ENCODE results near the gene CBX7.

CBX7 gene

DNA sequence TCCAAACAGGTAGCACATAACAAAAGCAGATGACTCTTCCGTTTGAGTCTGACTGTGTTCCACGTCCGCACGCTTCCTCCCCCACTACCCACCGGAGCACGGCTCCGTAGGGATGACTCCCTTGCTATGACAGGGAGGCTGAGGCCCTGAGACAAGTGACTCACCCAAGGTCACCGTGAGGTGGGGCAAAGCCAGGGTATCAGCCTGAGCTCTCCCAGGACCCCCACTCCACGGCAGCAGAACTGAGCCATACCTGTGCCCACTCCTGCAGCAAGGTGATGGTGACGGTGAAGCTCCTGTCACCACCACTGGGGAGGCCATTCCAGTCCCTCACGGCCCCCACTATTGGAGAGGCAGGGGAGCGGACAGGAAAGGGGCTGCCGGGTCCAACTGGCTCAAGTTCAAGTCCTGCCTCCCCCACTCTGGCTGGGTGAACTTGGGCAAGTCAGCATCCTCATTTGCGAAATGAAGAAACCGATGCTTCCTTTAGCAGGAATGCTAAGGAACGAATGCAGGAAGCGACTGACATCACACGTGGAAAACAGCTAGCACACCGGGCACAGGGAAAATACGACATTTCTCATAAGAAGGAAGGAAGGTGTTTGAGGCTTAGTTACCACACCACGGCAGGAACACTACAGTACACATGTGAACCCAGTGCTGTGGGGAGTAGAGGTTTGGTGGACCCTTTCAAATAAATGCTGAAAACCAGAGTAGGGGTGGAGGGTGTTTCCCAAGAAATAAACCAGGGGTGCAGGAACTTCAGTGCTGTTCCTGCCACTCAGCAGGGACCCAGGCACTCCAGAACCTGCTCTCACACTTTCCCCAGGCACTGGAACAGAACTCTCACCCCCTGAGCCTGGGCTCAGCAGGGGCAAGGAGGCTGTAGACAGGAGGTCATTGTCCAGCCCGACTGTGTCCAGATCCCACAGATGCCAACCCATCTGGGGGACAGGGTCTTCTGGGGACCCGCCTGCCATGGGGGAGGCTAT, 32.4 kb upstream of the CBX7 start:
- H3K9me3 ChIP-seq = no peaks in the 10 kb centered on the region; the same call in 1 of the 2 replicates
- no peak overlapping the region for H3K4me3 ChIP-seq (ENCODE audit: low read depth, low read length)
- no peaks in the 10 kb centered on the region; the same call in 1 of the 2 replicates for H3K4me1 ChIP-seq
- TF ChIP-seq, protein P1, sequence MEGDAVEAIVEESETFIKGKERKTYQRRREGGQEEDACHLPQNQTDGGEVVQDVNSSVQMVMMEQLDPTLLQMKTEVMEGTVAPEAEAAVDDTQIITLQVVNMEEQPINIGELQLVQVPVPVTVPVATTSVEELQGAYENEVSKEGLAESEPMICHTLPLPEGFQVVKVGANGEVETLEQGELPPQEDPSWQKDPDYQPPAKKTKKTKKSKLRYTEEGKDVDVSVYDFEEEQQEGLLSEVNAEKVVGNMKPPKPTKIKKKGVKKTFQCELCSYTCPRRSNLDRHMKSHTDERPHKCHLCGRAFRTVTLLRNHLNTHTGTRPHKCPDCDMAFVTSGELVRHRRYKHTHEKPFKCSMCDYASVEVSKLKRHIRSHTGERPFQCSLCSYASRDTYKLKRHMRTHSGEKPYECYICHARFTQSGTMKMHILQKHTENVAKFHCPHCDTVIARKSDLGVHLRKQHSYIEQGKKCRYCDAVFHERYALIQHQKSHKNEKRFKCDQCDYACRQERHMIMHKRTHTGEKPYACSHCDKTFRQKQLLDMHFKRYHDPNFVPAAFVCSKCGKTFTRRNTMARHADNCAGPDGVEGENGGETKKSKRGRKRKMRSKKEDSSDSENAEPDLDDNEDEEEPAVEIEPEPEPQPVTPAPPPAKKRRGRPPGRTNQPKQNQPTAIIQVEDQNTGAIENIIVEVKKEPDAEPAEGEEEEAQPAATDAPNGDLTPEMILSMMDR (IDR thresholded peaks at IDR 0.05; ENCODE audit: low read depth, low read length) = no peak
- DNase-seq = no peak
- H3K27me3 ChIP-seq = no peaks in the 10 kb centered on the region
- no peaks in the 10 kb centered on the region for H3K36me3 ChIP-seq

DNA sequence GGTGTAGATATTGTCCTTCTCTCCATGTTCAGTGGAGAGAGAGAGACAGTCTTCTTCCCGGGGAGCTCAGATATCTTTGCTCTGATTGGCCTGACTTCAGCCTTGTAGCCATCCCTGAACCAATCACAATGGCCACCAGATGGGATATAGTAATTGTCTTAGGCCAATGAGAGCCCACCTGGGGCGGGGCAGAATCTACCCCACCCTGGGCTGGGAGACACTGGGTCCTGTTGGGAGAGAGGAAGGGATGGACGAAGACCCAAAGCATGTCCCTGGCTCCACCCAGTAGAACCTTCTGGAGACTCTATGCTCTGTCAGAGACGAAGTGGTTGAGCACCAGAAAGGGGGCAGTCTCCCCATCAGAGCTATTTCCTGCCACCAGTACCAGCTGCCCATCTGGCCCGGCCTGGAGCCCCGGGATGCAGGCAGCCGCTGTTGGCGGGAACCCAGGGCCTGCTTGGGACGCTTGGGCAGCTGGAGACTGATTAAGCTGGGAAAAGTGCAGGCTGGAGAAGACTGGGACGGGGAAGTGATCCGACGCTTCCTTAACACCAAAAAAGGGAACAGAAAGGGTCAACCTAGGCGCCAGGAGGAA, 31.6 kb upstream of the CBX7 start:
- TF ChIP-seq, protein P1 (IDR thresholded peaks at IDR 0.05; ENCODE audit: low read depth, low read length) = no peak
- H3K27me3 ChIP-seq = no peaks in the 10 kb centered on the region
- H3K4me3 ChIP-seq (ENCODE audit: low read depth, low read length) = no peak overlapping the region
- no peaks in the 10 kb centered on the region; the same call in 1 of the 2 replicates for H3K9me3 ChIP-seq
- DNase-seq = peak; percentile 68
- H3K36me3 ChIP-seq = no peaks in the 10 kb centered on the region
- no peaks in the 10 kb centered on the region; the same call in 1 of the 2 replicates for H3K4me1 ChIP-seq

DNA sequence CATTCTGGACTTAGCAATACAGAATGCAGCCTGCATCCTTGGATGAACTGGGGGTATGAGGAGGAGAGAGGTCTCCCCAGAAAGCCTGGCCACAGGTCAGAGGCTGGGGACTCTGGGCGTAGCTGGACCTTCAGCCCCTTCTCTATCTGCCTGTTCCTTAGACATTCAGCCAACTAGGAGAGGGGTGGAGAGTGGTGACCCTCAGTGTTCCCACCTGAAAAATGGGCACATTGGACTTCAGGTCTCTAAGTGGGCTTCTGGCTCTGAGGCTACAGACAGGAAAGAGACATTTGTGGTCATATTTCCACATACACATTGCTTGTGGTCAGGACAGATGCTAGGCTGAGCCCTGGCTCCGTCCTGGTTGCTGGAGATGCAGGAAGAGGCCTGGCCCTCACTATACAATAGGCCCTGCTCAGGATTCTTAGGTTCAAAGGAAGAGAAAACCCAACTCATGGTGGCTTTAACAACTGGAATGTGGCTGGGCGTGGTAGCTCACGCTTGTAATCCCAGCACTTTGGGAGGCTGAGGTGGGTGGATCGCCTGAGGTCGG, 30.1 kb upstream of the CBX7 start:
- Histone ChIP-seq H3K27me3 (no peaks in the 10 kb centered on the region), H3K9me3 (no peaks in the 10 kb centered on the region; the same call in 1 of the 2 replicates), H3K4me1 (no peaks in the 10 kb centered on the region; the same call in 1 of the 2 replicates), H3K36me3 (no peaks in the 10 kb centered on the region), H3K4me3 (ENCODE audit: low read depth, low read length) (no peak overlapping the region)
- TF ChIP-seq, protein P1 (IDR thresholded peaks at IDR 0.05; ENCODE audit: low read depth, low read length) = no peak
- no peak for DNase-seq

DNA sequence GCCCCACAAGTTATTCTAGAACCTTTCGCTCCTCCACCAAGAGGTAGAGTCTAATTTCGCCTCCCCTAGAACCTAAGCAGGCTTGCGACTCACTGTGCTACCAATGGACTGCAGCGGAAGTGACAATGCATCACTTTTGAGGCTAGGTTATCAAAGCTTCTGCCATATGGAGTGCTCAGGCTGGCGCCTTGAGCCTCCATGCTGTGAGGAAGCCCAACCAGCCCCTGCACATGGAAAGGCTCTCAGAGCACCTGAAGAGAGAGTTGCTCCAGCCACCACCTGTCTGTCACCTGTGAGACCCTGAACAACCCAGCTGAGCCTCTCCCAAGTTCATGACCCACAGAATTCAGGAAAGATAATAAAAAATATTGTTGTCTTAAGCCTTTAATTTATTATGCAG, 29.3 kb upstream of the CBX7 start:
- DNase-seq = no peak
- TF ChIP-seq, protein P1 (IDR thresholded peaks at IDR 0.05; ENCODE audit: low read depth, low read length) = no peak
- H3K27me3 ChIP-seq = no peaks in the 10 kb centered on the region
- H3K4me3 ChIP-seq (ENCODE audit: low read depth, low read length) = no peak overlapping the region
- H3K9me3 ChIP-seq = no peaks in the 10 kb centered on the region; the same call in 1 of the 2 replicates
- no peaks in the 10 kb centered on the region for H3K36me3 ChIP-seq
- no peaks in the 10 kb centered on the region; the same call in 1 of the 2 replicates for H3K4me1 ChIP-seq

DNA sequence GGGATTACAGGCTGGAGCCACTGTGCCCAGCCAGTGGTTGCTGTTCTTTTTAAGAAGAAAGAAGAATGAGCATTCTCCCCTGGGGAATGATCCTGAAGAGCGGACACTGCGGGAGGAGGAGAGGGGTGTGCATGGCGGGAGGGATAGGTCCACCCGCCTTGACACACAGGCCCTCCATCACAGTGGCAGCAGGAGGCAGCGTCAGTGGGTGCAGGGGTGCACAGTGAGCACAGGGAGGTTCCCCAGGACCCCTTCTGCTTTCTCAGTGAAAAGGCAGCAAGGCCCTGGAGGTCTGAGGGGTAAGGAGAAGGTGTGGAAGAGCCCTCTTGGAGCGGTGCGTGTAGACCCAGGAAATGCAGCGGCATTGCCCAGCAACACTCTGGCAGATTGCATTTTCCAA, 28.9 kb upstream of the CBX7 start:
- no peaks in the 10 kb centered on the region for H3K9me3 ChIP-seq
- no peaks in the 10 kb centered on the region for H3K27me3 ChIP-seq
- no peak for DNase-seq
- H3K4me1 ChIP-seq = no peaks in the 10 kb centered on the region; the same call in 1 of the 2 replicates
- TF ChIP-seq, protein P1 (IDR thresholded peaks at IDR 0.05; ENCODE audit: low read depth, low read length) = no peak
- H3K36me3 ChIP-seq = no peaks in the 10 kb centered on the region
- H3K4me3 ChIP-seq (ENCODE audit: low read depth, low read length) = no peak overlapping the region
